GM20000 (cell line): ENCODE results near the gene MAP3K12.
"Not testable (repeated sequence)": the region's sequence is repeated elsewhere in the genome, so short reads cannot be mapped to it uniquely, and the experiment has no call there.

ENCODE experiments used
- DNase-seq: peaks from one replicate; pipeline ENCODE4 v3.0.0; 2012; ENCODE audit warnings: low spot score
- CTCF ChIP-seq: IDR thresholded peaks from 2 replicates; pipeline ENCODE4 v1.5.1; 2012; ENCODE audit warnings: mild to moderate bottlenecking, control low read depth; ENCODE audit errors: extremely low read depth, missing control alignments

The MAP3K12 gene

GRCh38 chr12:53481939-53482586 lies 17.2 kb downstream of the MAP3K12 start:
- TF ChIP-seq CTCF, result no peak
- no peak for DNase-seq

- DNase-seq, result not testable (repeated sequence)
These were observed 17.8 kb downstream of the MAP3K12 start for GRCh38 chr12:53481458-53481857.

GRCh38 chr12:53480491-53481442 lies 18.5 kb downstream of the MAP3K12 start:
- no peak for TF ChIP-seq CTCF
- no peak for DNase-seq

GRCh38 chr12:53479331-53479730 lies 19.9 kb downstream of the MAP3K12 start:
- no peak for TF ChIP-seq CTCF
- DNase-seq, result no peak

- no peak for TF ChIP-seq CTCF
- no peak for DNase-seq
These were observed 20.4 kb downstream of the MAP3K12 start for GRCh38 chr12:53478865-53479264.

- no peak for TF ChIP-seq CTCF
- no peak for DNase-seq
These were observed 22.5 kb downstream of the MAP3K12 start for GRCh38 chr12:53476769-53477209.

GRCh38 chr12:53474819-53475218 lies 24.4 kb downstream of the MAP3K12 start:
- TF ChIP-seq CTCF, result no peak
- DNase-seq, result no peak
